HCT116 (cell line): ENCODE data around the gene LRRTM4. TPM values are rescaled to one million over a fixed set of nuclear protein-coding genes. Genes with fewer than 3 reads are reported as not detected.

Experiments
- ATAC-seq: fragments of 200-7000 bp; cut with Tn5 transposase; 2 replicates; pipeline ENCODE4 v1.9.1; 2020; ENCODE audit warnings: mild to moderate bottlenecking, moderate library complexity
- BruUV-seq: library from RNA; stranded (reverse); fragments of 400-500 nt; replicated peaks from 2 replicates; lab custom pipeline; 2021; lab: Mats Ljungman, UMichigan
- CTCF ChIA-PET: fragments of 300-600 bp; sonication (Branson Sonifier 250); formaldehyde crosslinking; loops from one replicate; lab custom pipeline; 2021; ENCODE audit warnings: antibody characterized with exemption; lab: Charles Lee
- POLR2A ChIA-PET: fragments of 300-600, 350-600 bp; sonication (Branson Sonifier 250); formaldehyde crosslinking; loops from one replicate; lab custom pipeline; 2021; ENCODE audit warnings: antibody characterized with exemption; lab: Charles Lee
- RAD21 ChIA-PET, 2 experiments: fragments of 300-600 bp; sonication (Branson Sonifier 250); formaldehyde crosslinking; loops; one replicate each; lab custom pipeline; 2023; ENCODE audit warnings: low total read pairs in 2 of 2; ENCODE audit not compliant: uncharacterized antibody in 2 of 2, unreplicated experiment in 2 of 2, low non-redundant PET in 1 of 2; lab: Charles Lee
- DNase-seq: peaks from one replicate; pipeline ENCODE4 v3.0.0-alpha.2; 2010; ENCODE audit warnings: low read depth, low spot score
- H2AFZ ChIP-seq: fragments of 200-600 bp; shearing (Covaris generic), sonication (generic); 2 replicates; pipeline ENCODE4 v1.6.1; 2017; ENCODE audit warnings: low read depth, mixed run types, mixed read lengths, antibody characterized with exemption, low read length; ENCODE audit not compliant: poor library complexity, severe bottlenecking
- H3K27ac ChIP-seq: 2 replicates; pipeline ENCODE4 v1.5.1; 2012; ENCODE audit warnings: low read depth, low read length
- H3K27me3 ChIP-seq: fragments of 200-600 bp; sonication (generic); 2 replicates; pipeline ENCODE4 v1.6.1; 2016; ENCODE audit warnings: mixed run types, low read length, mixed read lengths; ENCODE audit not compliant: insufficient read depth
- H3K36me3 ChIP-seq, 2 experiments: fragments of 200-500 bp in 1 of 2; fragments of 200-600 bp in 1 of 2; sonication (Bioruptor generic) in 1 of 2; sonication (generic) in 1 of 2; 2 replicates each; pipeline versions ENCODE4 v1.5.1 to v1.6.1; 2014 to 2016; ENCODE audit warnings: low read length in 2 of 2, inconsistent platforms in 1 of 2, mixed read lengths in 1 of 2, mixed run types in 1 of 2; ENCODE audit not compliant: insufficient read depth in 2 of 2, control insufficient read depth in 1 of 2
- H3K4me1 ChIP-seq, 2 experiments: fragments of 200-600 bp in 1 of 2; sonication (generic) in 1 of 2; 2 replicates each; pipeline versions ENCODE4 v1.5.1 to v1.6.1; 2012 to 2017; ENCODE audit warnings: low read length in 2 of 2, inconsistent platforms in 1 of 2, mild to moderate bottlenecking in 1 of 2, mixed read lengths in 1 of 2, mixed run types in 1 of 2, moderate library complexity in 1 of 2; ENCODE audit not compliant: insufficient read depth in 2 of 2, control insufficient read depth in 1 of 2
- H3K4me2 ChIP-seq: fragments of 200-600 bp; sonication (generic); 2 replicates; pipeline ENCODE4 v1.6.1; 2017; ENCODE audit warnings: mixed run types, low read length, mixed read lengths
- H3K4me3 ChIP-seq, 2 experiments: fragments of 200-600 bp in 1 of 2; sonication (generic) in 1 of 2; replicated peaks in 1 of 2; 2 replicates each; pipeline ENCODE4 v1.5.1; 2011 to 2016; ENCODE audit warnings: low read length in 2 of 2, control low read depth in 1 of 2, low read depth in 1 of 2, mild to moderate bottlenecking in 1 of 2, mixed read lengths in 1 of 2, mixed run types in 1 of 2
- H3K79me2 ChIP-seq: fragments of 200-600 bp; sonication (generic); 2 replicates; pipeline ENCODE4 v1.6.1; 2017; ENCODE audit warnings: mild to moderate bottlenecking, mixed run types, low read length, moderate library complexity, mixed read lengths; ENCODE audit not compliant: insufficient read depth
- H3K9ac ChIP-seq: fragments of 200-600 bp; sonication (generic); 2 replicates; pipeline ENCODE4 v1.6.1; 2016; ENCODE audit warnings: low read length, mixed read lengths
- H3K9me2 ChIP-seq: fragments of 200-600 bp; sonication (generic), shearing (Covaris generic); 2 replicates; pipeline ENCODE4 v1.6.1; 2017; ENCODE audit warnings: mixed run types, mild to moderate bottlenecking, moderate library complexity; ENCODE audit not compliant: insufficient read depth
- H3K9me3 ChIP-seq, 2 experiments: fragments of 200-500 bp in 1 of 2; fragments of 200-600 bp in 1 of 2; sonication (Bioruptor generic) in 1 of 2; sonication (generic) in 1 of 2; 2 replicates each; pipeline ENCODE4 v1.6.1; 2014 to 2017; ENCODE audit warnings: low read length in 2 of 2, mixed read lengths in 2 of 2, inconsistent platforms in 1 of 2, low read depth in 1 of 2, mild to moderate bottlenecking in 1 of 2, mixed run types in 1 of 2, moderate library complexity in 1 of 2; ENCODE audit not compliant: control insufficient read depth in 1 of 2, insufficient read depth in 1 of 2
- H4K20me1 ChIP-seq: fragments of 200-600 bp; sonication (generic), shearing (Covaris generic); 2 replicates; pipeline ENCODE4 v1.6.1; 2017; ENCODE audit warnings: mixed run types, mild to moderate bottlenecking, moderate library complexity; ENCODE audit not compliant: insufficient read depth
- CEBPB ChIP-seq: IDR thresholded peaks from 2 replicates; pipeline ENCODE4 v1.6.1; 2012; ENCODE audit warnings: low read depth
- EGR1 ChIP-seq: IDR thresholded peaks from 2 replicates; pipeline ENCODE4 v1.6.1; 2012; ENCODE audit warnings: low read depth
- ELF1 ChIP-seq: IDR thresholded peaks from 2 replicates; pipeline ENCODE4 v1.6.1; 2012; ENCODE audit warnings: low read depth, borderline replicate concordance
- EZH2 ChIP-seq: fragments of 200-600 bp; sonication (generic); IDR thresholded peaks from 2 replicates; pipeline ENCODE4 v1.6.1; 2017; ENCODE audit warnings: antibody characterized with exemption, mixed run types
- EZH2phosphoT487 ChIP-seq: fragments of 200-600 bp; IDR thresholded peaks from 2 replicates; pipeline ENCODE4 v1.6.1; 2018; ENCODE audit warnings: antibody characterized with exemption, borderline replicate concordance
- POLR2A ChIP-seq: IDR thresholded peaks from 2 replicates; pipeline ENCODE4 v1.7.0; 2011; ENCODE audit warnings: borderline replicate concordance; ENCODE audit not compliant: insufficient read depth, insufficient read length; ENCODE audit errors: extremely low read depth
- POLR2AphosphoS5 ChIP-seq: IDR thresholded peaks from 2 replicates; pipeline ENCODE4 v1.6.1; 2011; ENCODE audit warnings: mild to moderate bottlenecking, low read depth, low read length, moderate library complexity
- RAD21 ChIP-seq: IDR thresholded peaks from 2 replicates; pipeline ENCODE4 v1.6.1; 2012; ENCODE audit warnings: low read depth, mild to moderate bottlenecking
- REST ChIP-seq: IDR thresholded peaks from 2 replicates; pipeline ENCODE4 v1.6.1; 2012; ENCODE audit warnings: low read depth
- SP1 ChIP-seq: IDR thresholded peaks from 2 replicates; pipeline ENCODE4 v1.6.1; 2012; ENCODE audit warnings: low read depth
- TCF7L2 ChIP-seq: IDR thresholded peaks from 2 replicates; pipeline ENCODE4 v1.7.0; 2011; ENCODE audit warnings: borderline replicate concordance, inconsistent platforms; ENCODE audit not compliant: insufficient read depth, insufficient read length; ENCODE audit errors: extremely low read depth
- ZBTB33 ChIP-seq: IDR thresholded peaks from 2 replicates; pipeline ENCODE4 v1.6.1; 2011; ENCODE audit warnings: mild to moderate bottlenecking, low read length, moderate library complexity; ENCODE audit not compliant: insufficient replicate concordance; ENCODE audit errors: extremely low read depth
- ZNF274 ChIP-seq: fragments of 200-500 bp; sonication (Bioruptor generic); IDR thresholded peaks from 2 replicates; pipeline ENCODE4 v1.6.1; 2014; ENCODE audit warnings: mild to moderate bottlenecking, low read depth, low read length, inconsistent platforms
- intact Hi-C: fragments of 100-400 bp; cut with micrococcal nuclease; formaldehyde crosslinking; loops from 2 replicates; pipeline ENCODE4 v1.10.0; 2022
- total RNA-seq: library from RNA; stranded (reverse); gene quantifications from one replicate; pipeline ENCODE4 v1.2.1, GENCODE V29; 2021; ENCODE audit not compliant: unreplicated experiment

Gene LRRTM4
- total RNA-seq, 1 experiment from 2014 or later, result 0.25 TPM

- H3K27ac ChIP-seq, result no peak overlapping the region
- H3K36me3 ChIP-seq, result no peaks in the 10 kb centered on the region
- no peaks in the 10 kb centered on the region for H3K27me3 ChIP-seq
- no peaks in the 10 kb centered on the region for H4K20me1 ChIP-seq
- H3K9me3 ChIP-seq, result peaks cover 10% of the 10 kb centered on the region in 2 experiments; a peak in 2 of 4 replicates
- ChIA-PET POLR2A (no interaction called here), RAD21 (no interaction called here), CTCF (no interaction called here)
- intact Hi-C loops, result no loop called here
- no peaks in the 10 kb centered on the region for H3K4me1 ChIP-seq
- no peak overlapping the region for H3K4me3 ChIP-seq
- ATAC-seq, result no peak
- H3K9ac ChIP-seq, result no peak overlapping the region
- H3K4me2 ChIP-seq, result no peak overlapping the region
- no peaks in the 10 kb centered on the region for H3K79me2 ChIP-seq
- no peak for TF ChIP-seq ZNF274
- no peak for TF ChIP-seq RAD21
- no peaks in the 10 kb centered on the region for H3K9me2 ChIP-seq
- DNase-seq, result no peak
- no TSS peak for BruUV-seq
- no peak overlapping the region for H2AFZ ChIP-seq
Observed at GRCh38 chr2:77418537-77418936, 103.6 kb downstream of the LRRTM4 start.

- CTCF ChIA-PET, result no interaction called here
- Histone ChIP-seq H3K9ac (no peak overlapping the region), H3K27ac (no peak overlapping the region), H3K36me3 (no peaks in the 10 kb centered on the region)
- TF ChIP-seq EZH2, result no peak
- TF ChIP-seq EGR1, result no peak
- TF ChIP-seq POLR2AphosphoS5, result no peak
- TF ChIP-seq SP1, result no peak
- no peak for TF ChIP-seq TCF7L2
- no peak for TF ChIP-seq ZBTB33
- no peak for TF ChIP-seq REST
- no peak for TF ChIP-seq CEBPB
- no peak for TF ChIP-seq RAD21
- TF ChIP-seq ELF1, result no peak
- no peak for TF ChIP-seq EZH2phosphoT487
- no peak for TF ChIP-seq POLR2A
- TF ChIP-seq, all 23 proteins: peak for 0
- ChIA-PET RAD21 (no interaction called here), POLR2A (no interaction called here)
- H4K20me1 ChIP-seq, result no peaks in the 10 kb centered on the region
- no peak overlapping the region for H2AFZ ChIP-seq
- BruUV-seq, result no TSS peak
- H3K4me2 ChIP-seq, result no peak overlapping the region
- H3K9me3 ChIP-seq, result peaks cover 10 to 21% of the 10 kb centered on the region in 2 experiments; a peak in 2 of 4 replicates
- no peak overlapping the region for H3K4me3 ChIP-seq
- H3K4me1 ChIP-seq, result no peaks in the 10 kb centered on the region
- H3K9me2 ChIP-seq, result no peaks in the 10 kb centered on the region
- ATAC-seq (no peak), DNase-seq (no peak)
- H3K79me2 ChIP-seq, result no peaks in the 10 kb centered on the region
- intact Hi-C loops, result no loop called here
- no peaks in the 10 kb centered on the region for H3K27me3 ChIP-seq
Observed at GRCh38 chr2:77404189-77404588, 118.0 kb downstream of the LRRTM4 start.
